ENCODE data around the gene STYX.

- TF ChIP-seq CTCF (IDR thresholded peaks at IDR 0.05; ENCODE audit: low read length) = no peak
- no peak for TF ChIP-seq EZH2 (IDR thresholded peaks at IDR 0.05; ENCODE audit: borderline replicate concordance, low read length)
These were observed 48.7 kb downstream of the STYX start for GRCh38 chr14:52778702-52779101.

All from OCI-LY1 (cell line).